ENCODE data around the gene TAC3.

DNA sequence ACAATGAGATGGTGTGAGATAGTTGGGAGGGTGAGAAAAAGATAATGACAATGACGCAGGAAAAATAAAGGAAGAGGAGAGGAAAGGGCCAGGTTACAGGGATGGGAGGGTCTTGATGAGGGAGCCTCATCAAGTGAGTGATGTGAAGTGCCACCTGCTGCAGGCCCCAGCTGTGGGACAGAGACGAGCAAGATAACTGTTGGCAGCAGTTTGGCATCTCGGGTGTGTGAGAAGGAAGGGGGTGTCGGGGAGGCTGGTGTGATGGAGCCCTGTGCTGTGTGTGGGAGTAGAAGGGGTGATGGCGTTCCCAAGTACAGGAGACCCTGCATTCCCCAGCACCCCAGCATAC is 11.4 kb upstream of the TAC3 start:
- TF ChIP-seq POLR2AphosphoS5 (IDR thresholded peaks at IDR 0.05; ENCODE audit: low read depth, low read length) (no peak), PAX5 (IDR thresholded peaks at IDR 0.05; ENCODE audit: insufficient read depth, low read length, severe bottlenecking) (no peak), SPI1 (IDR thresholded peaks at IDR 0.05; ENCODE audit: low read depth, low read length) (no peak), POLR2A (IDR thresholded peaks at IDR 0.05; ENCODE audit: low read depth, low read length) (no peak), TAF1 (IDR thresholded peaks at IDR 0.05; ENCODE audit: low read depth, low read length) (no peak)

Measured in GM12891 (cell line).